Measurements from ENCODE around the gene RDH5.

The RDH5 gene

DNA sequence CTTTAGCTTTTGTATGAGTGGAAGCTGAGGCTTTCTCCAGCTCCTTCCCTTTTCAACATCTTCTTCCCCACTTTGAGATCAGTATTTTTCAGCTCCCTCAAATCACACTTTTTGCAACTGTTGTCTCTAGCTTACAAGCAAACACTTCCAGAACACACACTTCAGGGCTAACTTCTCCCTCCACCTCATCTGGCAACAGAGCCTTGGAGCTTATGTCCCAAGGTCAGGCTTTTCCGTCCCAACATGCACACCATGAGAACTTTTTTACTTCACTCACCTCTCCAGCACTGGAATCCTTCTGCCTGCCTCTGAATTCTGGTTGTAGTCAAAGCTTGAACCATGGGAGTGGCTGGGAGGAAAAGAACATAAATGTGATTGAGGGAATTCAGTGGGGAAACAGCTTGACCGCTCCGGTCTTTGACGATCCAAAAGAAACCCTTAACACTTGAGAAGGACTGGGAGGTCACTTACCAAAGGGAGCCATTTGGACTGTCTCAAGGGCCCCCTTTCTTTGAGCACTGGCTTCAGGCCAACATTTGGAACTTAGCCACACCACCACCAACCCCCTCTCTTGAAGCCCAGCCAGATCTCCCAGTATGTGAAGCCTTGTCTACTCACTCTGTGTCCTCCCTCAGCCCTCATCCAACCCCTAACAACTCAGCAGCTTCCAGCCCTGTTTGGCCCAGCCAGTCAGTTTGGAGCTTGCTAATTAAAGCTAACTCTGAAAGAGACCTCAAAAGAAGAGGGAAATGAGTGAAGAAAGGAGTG lies 8.2 kb upstream of the RDH5 start:
- in situ Hi-C loops (cut with MboI; ENCODE audit: low sequenced_read_pairs): no loop called here

DNA sequence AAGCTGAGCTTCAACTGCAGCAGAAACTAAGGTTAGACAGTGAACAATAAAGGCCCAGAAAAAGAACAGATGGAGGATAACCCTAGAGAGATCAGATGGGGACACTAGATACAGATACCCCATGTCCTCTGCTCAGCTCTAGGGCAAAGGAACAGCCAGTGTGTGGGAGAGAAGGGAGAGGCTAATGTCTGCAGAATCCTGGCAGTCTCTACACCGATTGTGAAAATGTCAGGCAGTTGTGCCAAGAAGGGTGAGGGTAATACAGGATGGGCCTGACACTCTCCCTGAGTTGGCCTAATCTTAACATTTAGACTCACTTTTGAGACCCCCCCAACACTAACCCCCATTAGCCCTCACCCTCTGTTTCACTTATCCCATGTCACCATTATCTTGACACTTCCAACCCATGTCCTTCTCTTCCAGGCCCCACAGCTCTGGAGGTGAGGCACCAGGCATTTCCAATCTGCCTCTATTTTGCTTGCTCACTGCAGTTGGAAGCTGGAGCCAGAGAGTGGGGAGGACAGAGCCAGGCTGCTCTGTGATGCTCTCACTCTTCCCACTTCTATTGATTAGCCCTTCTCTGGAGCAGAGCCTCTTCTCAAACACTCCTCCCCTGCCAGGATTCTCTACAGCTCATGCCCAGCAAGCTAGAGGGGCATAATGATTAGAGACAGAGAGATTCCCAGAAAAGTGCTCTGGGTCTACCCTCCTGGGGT lies 7.3 kb upstream of the RDH5 start:
- in situ Hi-C loops (cut with MboI; ENCODE audit: low sequenced_read_pairs): no loop called here

DNA sequence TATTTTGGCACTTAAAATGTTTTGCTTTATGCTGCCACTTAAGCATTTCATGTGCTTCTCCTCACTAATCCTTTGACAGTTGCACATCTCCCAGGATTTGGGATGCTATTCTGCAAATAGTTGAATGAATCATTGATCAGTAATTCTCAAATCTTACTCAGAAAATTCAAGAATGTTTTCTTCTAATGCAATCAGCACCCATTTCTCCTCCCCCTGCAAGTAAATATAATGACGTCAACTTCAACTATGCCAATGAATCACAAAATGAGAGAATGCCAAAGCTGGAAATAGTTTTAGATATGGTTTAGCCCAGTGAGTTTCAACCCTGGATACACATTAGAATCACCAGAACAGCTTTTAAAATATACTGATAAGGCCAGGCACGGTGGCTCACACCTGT lies 6.5 kb upstream of the RDH5 start:
- in situ Hi-C loops (cut with MboI; ENCODE audit: low sequenced_read_pairs): no loop called here

DNA sequence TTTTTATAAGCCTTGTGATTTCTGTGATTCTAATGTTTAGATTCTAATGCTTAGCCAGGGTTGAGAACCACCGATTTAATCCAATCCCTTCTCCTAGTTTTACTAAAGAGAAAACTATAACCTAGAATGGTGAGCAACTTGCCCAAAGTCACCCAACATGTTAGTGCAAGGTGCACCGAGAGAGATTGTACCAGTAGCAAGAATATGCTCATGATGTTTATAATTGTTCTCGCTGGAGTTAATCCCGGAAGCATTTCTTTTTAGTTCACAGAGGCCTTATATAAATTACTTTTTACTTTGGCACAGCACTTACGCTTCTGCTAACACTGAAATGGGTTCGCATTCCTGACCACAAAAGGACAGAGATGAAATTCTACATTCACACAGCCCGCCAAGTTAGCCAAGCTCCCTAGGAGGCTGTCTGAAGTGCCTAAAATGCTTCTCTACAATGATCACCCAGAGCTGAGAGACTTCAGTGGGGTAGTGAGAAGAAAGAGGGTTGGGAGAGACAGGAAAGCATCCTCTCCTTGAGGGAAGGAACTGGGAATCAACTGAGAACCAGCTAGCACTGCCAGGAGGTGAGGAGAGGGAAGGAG lies 4.9 kb upstream of the RDH5 start:
- in situ Hi-C loops (cut with MboI; ENCODE audit: low sequenced_read_pairs): no loop called here

DNA sequence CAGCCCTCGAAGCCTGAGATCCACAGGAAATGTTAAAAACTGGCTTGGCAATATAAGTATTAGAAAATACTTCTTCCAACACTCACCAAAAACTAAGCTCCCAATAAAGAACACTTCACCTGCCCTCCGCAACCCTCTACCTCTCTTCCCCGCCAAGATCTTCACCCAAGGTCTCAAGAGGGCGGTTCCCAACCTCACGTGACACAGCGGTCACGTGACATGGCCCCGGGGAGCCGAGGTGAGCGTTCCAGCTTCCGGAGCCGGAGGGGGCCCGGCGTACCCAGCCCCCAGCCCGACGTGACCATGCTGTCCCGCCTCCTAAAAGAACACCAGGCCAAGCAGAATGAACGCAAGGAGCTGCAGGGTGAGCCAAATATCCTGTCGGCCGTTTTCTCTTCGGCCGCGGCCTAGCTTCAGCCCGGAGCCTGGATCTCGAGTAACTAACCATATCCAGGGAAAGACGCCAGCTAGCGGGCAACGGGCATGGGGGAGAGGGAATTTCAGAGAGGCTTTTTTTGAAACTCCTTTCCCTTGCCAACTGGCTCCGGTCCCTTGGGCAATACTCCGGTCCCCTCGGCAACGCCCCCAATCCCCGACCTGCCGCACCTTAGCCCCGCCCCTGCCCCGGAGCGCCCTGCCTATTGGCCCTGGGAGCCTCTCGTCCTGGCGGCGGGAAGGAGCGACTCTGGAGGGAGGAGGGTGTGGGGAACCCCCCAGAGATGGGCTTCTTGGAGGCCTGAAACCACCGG lies 4.2 kb upstream of the RDH5 start, which contains the start of gene BLOC1S1:
TSS of gene BLOC1S1 (plus strand) at position 214 of the 749 bp plus-strand sequence. CDS start at position 220, 6 bp downstream.
- in situ Hi-C loops (cut with MboI; ENCODE audit: low sequenced_read_pairs): no loop called here

DNA sequence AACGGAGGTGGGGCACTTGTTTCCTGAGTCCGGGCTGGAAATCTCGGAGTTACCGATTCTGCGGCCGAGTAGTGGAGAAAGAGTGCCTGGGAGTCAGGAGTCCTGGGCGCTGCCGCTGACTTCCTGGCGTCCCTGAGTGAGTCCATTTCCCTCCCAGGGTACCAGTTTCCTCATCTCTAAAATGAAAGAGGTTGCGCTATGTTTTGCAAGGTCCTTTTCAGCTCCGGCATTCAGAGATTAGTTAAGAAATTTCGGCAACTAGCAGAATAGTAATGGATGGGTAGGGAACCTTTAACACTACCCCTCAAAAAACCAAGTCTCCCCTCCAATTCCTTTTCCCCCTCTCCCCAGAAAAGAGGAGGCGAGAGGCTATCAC lies 3.6 kb upstream of the RDH5 start:
- in situ Hi-C loops (cut with MboI; ENCODE audit: low sequenced_read_pairs): no loop called here

DNA sequence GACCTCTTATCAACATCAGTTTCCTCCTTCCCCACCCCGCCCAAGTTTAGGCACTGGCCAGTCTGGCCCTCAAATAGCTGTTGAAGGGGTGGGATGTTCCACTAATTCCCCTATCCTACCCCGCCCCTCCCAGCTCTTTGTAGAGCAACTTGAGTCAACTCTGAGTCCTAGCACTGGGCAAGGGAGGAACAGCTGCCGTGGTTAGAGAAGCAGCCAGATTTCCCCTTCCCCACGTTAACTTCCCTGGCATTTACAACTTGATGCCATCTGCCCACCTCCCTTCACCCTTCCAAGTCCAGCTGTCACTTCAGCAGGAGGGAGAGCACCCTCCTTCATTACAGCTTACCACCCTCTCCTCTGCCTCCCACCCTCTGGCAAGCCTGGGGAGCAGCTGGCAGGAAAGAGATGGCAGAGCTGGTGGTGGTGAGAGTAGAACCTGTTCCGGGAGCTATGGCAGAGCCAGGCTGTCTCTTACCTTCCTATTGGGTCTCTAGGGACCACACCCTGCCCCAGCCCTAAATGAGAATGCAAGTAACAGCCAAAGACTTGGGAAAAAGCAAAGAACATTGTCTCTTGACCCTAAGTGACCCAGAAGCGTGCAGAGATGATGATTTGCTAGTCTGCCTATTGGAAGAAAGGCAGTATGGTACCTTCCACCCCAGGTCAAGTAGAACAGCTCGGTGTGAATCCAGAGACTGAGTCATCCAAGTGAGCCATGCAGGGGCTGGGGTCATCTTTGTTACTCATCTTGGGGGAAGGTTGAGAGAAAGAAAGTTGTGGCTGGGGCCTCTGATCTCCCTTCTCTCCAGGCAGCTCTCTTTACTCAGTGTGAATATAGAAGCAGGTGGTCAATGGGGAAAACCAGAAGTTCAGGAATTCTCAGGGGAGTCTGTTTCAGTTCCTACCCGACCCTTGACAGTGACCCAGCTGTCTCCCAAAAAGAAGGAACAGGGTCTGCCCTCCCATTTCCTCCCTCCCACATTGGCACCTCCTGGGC lies 2.9 kb upstream of the RDH5 start:
- in situ Hi-C loops (cut with MboI; ENCODE audit: low sequenced_read_pairs): no loop called here

DNA sequence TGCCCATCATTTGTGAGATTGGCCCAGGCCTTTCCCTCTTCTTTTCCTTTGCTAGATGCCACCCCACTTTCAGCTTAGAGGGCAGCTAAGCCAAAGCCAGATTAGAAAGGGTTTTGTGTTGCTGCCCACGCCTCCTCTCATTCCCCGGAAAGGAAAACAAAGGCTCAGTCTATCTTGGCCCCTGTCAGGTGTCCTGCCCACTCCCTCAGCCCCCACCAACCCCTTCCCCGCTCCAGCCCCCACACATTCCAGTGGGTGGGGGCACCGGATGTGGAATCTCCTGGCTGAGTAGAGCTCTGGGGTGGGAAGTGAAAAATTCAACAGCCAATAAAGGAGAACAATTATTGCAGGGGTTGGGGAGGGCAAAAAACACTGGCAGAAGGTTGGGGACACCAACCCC lies 2.2 kb upstream of the RDH5 start:
- in situ Hi-C loops (cut with MboI; ENCODE audit: low sequenced_read_pairs): no loop called here

DNA sequence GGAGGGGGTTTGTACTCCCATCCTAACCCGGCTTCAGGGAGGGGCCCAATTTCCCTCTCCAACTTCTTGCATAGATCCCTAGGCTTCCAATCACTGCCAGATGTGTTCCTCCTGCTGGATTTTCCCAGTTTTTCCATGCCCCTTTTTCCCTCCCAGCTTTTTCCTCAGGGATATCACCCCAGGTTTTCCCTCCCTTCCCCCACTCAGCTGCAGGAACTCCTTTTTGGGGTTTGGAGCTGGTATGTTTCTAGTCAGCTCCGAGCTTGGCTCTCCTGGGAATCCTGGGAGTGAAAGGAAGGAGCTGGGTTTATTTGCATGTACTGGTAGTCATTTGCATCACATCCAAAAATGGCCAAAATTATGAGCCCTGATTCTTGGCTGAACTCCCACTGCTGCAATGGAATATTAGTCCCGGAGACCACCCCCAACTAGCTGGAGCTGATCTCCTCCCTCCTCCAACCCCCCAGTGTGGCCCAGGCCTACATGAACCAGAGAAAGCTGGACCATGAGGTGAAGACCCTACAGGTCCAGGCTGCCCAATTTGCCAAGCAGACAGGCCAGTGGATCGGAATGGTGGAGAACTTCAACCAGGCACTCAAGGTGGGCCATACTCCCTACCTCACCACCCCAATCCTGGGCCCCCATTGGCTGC lies 1.4 kb upstream of the RDH5 start:
- in situ Hi-C loops (cut with MboI; ENCODE audit: low sequenced_read_pairs): no loop called here

DNA sequence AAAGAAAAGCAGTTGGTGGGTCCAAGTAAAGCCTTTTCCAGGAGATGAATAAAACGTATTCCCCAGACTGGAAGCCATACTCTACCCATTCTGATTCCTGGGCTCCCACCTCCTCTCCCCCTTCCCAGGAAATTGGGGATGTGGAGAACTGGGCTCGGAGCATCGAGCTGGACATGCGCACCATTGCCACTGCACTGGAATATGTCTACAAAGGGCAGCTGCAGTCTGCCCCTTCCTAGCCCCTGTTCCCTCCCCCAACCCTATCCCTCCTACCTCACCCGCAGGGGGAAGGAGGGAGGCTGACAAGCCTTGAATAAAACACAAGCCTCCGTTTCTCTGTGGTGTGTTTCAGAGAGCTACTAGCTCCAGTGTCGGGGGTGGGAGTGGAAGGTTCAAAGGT lies 822 bp upstream of the RDH5 start:
- in situ Hi-C loops (cut with MboI; ENCODE audit: low sequenced_read_pairs): no loop called here

DNA sequence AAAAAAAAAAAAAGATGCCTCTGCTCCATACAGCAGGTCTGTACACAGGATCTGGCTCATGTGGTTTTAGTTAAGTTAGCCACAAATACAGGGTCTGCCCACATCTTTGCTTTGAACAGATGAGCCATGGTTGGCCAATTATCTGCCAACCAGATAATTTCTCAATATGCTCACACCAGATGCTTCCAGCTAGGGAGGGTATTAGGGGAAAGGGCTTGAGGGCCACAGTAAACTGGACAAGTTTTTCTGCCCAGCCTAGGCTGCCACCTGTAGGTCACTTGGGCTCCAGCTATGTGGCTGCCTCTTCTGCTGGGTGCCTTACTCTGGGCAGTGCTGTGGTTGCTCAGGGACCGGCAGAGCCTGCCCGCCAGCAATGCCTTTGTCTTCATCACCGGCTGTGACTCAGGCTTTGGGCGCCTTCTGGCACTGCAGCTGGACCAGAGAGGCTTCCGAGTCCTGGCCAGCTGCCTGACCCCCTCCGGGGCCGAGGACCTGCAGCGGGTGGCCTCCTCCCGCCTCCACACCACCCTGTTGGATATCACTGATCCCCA lies 776 bp downstream of the RDH5 start:
- in situ Hi-C loops (cut with MboI; ENCODE audit: low sequenced_read_pairs): no loop called here

DNA sequence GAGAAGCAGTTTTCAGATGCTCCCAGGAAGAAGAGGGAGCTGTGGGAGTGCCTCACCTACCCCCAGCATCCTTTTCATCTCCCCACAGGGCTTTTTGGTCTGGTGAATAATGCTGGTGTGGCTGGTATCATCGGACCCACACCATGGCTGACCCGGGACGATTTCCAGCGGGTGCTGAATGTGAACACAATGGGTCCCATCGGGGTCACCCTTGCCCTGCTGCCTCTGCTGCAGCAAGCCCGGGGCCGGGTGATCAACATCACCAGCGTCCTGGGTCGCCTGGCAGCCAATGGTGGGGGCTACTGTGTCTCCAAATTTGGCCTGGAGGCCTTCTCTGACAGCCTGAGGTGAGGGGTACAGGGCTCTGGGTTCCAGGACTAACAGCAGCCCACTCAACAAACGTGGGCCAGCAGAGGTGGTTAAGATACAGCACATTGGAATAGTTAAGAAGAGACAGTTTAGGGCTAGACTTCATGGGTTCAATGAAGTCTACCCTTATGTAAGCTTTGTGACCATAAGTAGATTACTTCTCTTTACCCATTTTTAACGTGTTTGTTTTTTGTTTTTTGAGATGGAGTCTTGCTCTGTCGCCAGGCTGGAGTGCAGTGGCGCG lies 1.5 kb downstream of the RDH5 start:
- in situ Hi-C loops (cut with MboI; ENCODE audit: low sequenced_read_pairs): no loop called here

DNA sequence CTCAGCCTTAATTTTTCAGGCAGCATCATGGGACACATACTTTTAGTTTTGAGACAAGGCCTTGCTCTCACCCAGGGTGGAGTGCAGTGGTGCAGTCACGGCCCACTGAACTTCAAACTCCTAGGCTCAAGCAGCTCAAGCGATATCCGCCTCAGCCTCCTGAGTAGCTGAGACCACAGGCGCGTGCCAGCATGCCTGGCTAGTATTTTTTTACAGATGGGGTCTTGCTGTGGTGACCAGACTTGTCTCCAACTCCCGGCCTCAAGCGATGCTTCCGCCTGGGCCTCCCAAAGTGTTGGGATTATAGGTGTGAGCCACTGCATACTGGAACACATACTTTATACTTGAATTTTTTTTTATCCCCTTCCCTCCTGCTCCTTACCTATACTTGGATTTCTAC lies 2.8 kb downstream of the RDH5 start:
- in situ Hi-C loops (cut with MboI; ENCODE audit: low sequenced_read_pairs): no loop called here

DNA sequence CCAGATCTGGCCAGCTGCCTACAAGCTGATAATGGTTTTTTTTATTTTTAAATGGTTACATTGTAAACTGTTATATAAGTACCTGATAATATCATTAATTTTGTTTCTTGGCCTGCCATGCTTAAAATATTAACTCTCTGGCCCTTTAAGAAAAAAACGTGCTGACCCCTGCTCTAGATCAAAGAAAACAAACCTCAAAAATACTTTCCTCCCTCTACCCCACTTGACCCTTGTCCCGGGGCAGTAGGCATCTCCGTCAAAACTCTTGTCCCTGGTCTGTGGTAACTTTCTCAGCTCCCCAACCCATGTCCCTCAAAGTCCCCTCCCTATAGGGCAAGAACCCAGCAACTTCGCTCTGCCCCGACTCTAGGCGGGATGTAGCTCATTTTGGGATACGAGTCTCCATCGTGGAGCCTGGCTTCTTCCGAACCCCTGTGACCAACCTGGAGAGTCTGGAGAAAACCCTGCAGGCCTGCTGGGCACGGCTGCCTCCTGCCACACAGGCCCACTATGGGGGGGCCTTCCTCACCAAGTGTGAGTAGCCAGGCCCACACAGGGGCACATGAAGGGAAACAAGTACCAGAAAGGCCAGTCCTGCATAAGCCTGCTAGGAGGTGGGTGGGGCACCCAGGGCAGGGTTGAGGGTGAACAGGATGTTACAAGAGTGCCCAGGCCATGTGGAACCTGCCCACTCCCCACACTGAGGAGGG lies 3.5 kb downstream of the RDH5 start:
- in situ Hi-C loops (cut with MboI; ENCODE audit: low sequenced_read_pairs): no loop called here

DNA sequence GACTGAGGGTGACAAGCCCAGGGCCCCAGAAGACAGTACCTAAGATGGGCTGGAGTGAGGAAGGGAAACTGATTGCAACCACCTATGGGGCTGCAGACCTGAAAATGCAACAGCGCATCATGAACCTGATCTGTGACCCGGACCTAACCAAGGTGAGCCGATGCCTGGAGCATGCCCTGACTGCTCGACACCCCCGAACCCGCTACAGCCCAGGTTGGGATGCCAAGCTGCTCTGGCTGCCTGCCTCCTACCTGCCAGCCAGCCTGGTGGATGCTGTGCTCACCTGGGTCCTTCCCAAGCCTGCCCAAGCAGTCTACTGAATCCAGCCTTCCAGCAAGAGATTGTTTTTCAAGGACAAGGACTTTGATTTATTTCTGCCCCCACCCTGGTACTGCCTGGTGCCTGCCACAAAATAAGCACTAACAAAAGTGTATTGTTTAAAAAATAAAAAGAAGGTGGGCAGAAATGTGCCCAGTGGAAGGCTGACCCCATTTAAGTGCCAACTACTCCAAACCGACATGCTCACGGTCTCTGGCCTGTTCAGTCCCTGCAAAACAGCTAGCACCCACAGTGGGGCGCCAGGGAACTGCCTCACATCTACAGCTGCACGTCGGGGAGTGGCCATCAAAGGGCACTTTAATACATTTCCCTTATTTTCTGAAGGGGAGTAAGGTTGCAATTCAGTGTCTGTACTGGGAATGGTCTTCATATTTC lies 4.2 kb downstream of the RDH5 start:
- in situ Hi-C loops (cut with MboI; ENCODE audit: low sequenced_read_pairs): no loop called here

DNA sequence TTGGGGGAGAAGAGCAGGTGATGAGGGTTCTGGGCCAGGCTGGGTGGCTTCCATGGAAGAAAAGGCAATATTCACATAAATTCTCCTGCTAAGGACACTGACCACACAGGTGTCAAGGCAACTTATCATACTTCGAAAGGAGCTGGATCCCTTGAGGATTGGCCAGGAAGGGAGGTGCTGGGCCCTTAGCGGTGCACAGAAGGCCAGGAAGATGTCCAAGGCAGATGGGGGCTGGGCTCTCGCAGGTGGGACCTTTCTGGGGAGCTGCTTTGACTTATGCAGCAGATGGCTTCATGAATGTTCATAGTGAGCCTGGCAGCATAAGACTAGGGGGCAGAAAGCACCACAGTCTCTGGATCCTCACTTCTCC lies 4.7 kb downstream of the RDH5 start:
- in situ Hi-C loops (cut with MboI; ENCODE audit: low sequenced_read_pairs): no loop called here

DNA sequence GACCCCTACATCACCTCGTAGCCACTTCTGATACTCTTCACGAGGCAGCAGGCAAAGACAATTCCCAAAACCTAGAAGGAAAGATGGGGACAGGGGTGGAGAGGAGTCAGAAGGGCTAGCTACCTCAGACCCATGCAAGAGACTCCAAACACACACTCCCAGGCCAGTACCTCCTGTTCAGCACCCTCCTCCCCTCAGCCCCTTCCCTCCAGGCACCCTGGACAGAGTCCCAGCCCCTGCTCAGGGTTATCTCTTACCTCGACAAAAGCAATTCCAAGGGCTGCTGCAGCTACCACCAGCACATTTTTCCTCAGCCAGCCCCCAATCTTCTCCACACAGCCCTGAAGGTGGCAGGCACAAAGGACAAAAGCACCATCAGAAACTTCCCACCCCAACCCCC lies 5.4 kb downstream of the RDH5 start:
- in situ Hi-C loops (cut with MboI; ENCODE audit: low sequenced_read_pairs): no loop called here

DNA sequence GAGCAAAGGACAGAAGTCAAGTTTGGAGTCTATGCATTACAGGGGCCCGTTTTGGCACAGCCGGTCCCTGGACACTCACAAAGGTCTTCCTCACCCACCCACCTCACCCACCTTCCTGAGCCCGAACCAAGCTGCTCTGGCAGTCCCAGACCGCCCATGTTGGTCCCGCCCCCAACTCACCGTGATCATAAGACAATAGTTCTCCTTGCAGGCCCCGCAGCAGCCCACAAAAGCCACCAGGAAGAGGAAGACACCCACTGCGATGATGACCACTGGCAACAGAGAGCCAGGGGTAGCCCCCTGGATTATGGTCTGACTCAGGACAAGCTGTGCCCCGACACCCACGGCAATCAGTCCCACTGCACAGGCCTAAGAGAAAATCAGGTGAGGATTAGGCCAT lies 6.8 kb downstream of the RDH5 start:
- in situ Hi-C loops (cut with MboI; ENCODE audit: low sequenced_read_pairs): no loop called here
